CD4-positive, alpha-beta T cell (primary cell): ENCODE results near the gene SEMA6C. TPM values are rescaled to one million over a fixed set of nuclear protein-coding genes. Genes with fewer than 3 reads are reported as not detected.
A peak's percentile ranks its signal among the peaks of the same experiment; 100 is the strongest.
"Not testable (repeated sequence)": the region's sequence is repeated elsewhere in the genome, so short reads cannot be mapped to it uniquely, and the experiment has no call there.

Experiments
- ATAC-seq: fragments of 200-7000 bp; cut with Tn5 transposase; one replicate; pipeline ENCODE4 v1.10.0; 2022; ENCODE audit warnings: mild to moderate bottlenecking; ENCODE audit not compliant: poor library complexity
- CTCF ChIA-PET: fragments of 350-600 bp; sonication (Branson Sonifier 250); formaldehyde crosslinking; loops from one replicate; lab custom pipeline; 2021; ENCODE audit warnings: antibody characterized with exemption, inconsistent platforms; lab: Charles Lee
- POLR2A ChIA-PET: fragments of 350-600 bp; sonication (Branson Sonifier 250); formaldehyde crosslinking; loops from one replicate; lab custom pipeline; 2021; ENCODE audit warnings: antibody characterized with exemption, inconsistent platforms; lab: Charles Lee
- DNase-seq, 14 experiments: peaks; one replicate each; pipeline ENCODE4 v3.0.0-alpha.2; 2013 to 2020; ENCODE audit warnings: mixed read lengths in 2 of 14
- H3K27ac ChIP-seq, 2 donors: one replicate each; pipeline versions ENCODE4 v1.5.1 to v1.7.0; 2013; ENCODE audit warnings: low read length in 2 of 2, low read depth in 1 of 2, mild to moderate bottlenecking in 1 of 2
- H3K27me3 ChIP-seq, 2 experiments: 1 replicate in 1 of 2; 2 replicates in 1 of 2; pipeline versions ENCODE4 v1.6.1 to v1.7.0; 2013; ENCODE audit warnings: low read length in 2 of 2, control low read depth in 1 of 2, mild to moderate bottlenecking in 1 of 2, moderate library complexity in 1 of 2; ENCODE audit not compliant: insufficient read depth in 2 of 2, control insufficient read depth in 1 of 2
- H3K36me3 ChIP-seq: one replicate; pipeline ENCODE4 v1.6.1; 2013; ENCODE audit warnings: low read length, control low read depth; ENCODE audit not compliant: insufficient read depth
- H3K4me1 ChIP-seq: one replicate; pipeline ENCODE4 v1.6.1; 2013; ENCODE audit warnings: low read length, control low read depth; ENCODE audit not compliant: insufficient read depth
- H3K4me3 ChIP-seq: one replicate; pipeline ENCODE4 v1.5.1; 2013; ENCODE audit warnings: mild to moderate bottlenecking, low read length, moderate library complexity
- H3K9me3 ChIP-seq, 2 experiments: 1 replicate in 1 of 2; 2 replicates in 1 of 2; pipeline versions ENCODE4 v1.6.1 to v1.7.0; 2013; ENCODE audit warnings: low read length in 2 of 2, mild to moderate bottlenecking in 2 of 2, control low read depth in 1 of 2, moderate library complexity in 1 of 2; ENCODE audit not compliant: control insufficient read depth in 1 of 2, insufficient read depth in 1 of 2
- H3K27ac Mint-ChIP-seq: one replicate; pipeline ENCODE4 v1.8.0; 2020; ENCODE audit warnings: mixed read lengths
- H3K27me3 Mint-ChIP-seq: one replicate; pipeline ENCODE4 v1.8.0; 2021; ENCODE audit warnings: mixed read lengths
- H3K36me3 Mint-ChIP-seq: one replicate; pipeline ENCODE4 v1.8.0; 2021; ENCODE audit warnings: low read depth, mixed read lengths
- H3K4me1 Mint-ChIP-seq: one replicate; pipeline ENCODE4 v1.8.0; 2021; ENCODE audit warnings: low read depth, mixed read lengths
- H3K4me3 Mint-ChIP-seq: one replicate; pipeline ENCODE4 v1.8.0; 2020; ENCODE audit warnings: mild to moderate bottlenecking, mixed read lengths
- H3K9me3 Mint-ChIP-seq: one replicate; pipeline ENCODE4 v1.8.0; 2020; ENCODE audit warnings: mixed read lengths
- CTCF ChIP-seq: fragments of 200-600 bp; IDR thresholded peaks from one replicate; pipeline ENCODE4 v1.8.0; 2022; ENCODE audit warnings: antibody characterized with exemption, mild to moderate bottlenecking
- intact Hi-C, 2 experiments: fragments of 100-400 bp; cut with DNase I in 1 of 2; cut with micrococcal nuclease in 1 of 2; formaldehyde crosslinking; loops; one replicate each; pipeline versions ENCODE4 v1.15.1 to v1.9.0; 2023 to 2025; cut with DNase I, micrococcal nuclease
- polyA plus RNA-seq, 2 donors: library from polyadenylated mRNA; unstranded; fragments of 120-200 nt; gene quantifications; one replicate each; pipeline ENCODE4 v1.2.1, GENCODE V29; 2013
- total RNA-seq, 174 experiments: library from RNA in 2 of 174; stranded (reverse) in 2 of 174; gene quantifications; one replicate each; pipeline ENCODE4 v1.2.3 and lab custom pipeline; 2021 to 2026

Gene SEMA6C
- 1 to 10 TPM; 3.8 to 5.5 TPM for total RNA-seq
- 3.1 TPM for polyA plus RNA-seq (2013, experiment 1 of 2)
- 5.0 TPM for polyA plus RNA-seq (2013, experiment 2 of 2)
- 0.36 to 18.4 (median 4.1) reads per million in 172 experiments for total RNA-seq (lab: John Stamatoyannopoulos, UW)

- Histone ChIP-seq H3K4me3 (peak within 1 kb of the TSS; percentile 81), H3K27ac (no peak within 1 kb of the TSS), H3K36me3 (no peaks in the 10 kb centered on the region), H3K27me3 (no peaks in the 10 kb centered on the region), H3K9me3 (no peaks in the 10 kb centered on the region), H3K4me1 (peaks cover 26% of the 10 kb centered on the region)
- Mint-ChIP-seq H3K27me3 (no peaks in the 10 kb centered on the region), H3K9me3 (no peaks in the 10 kb centered on the region), H3K4me1 (peaks cover 18% of the 10 kb centered on the region), H3K4me3 (peak within 1 kb of the TSS; percentile 98), H3K36me3 (peaks cover 5% of the 10 kb centered on the region), H3K27ac (peak within 1 kb of the TSS; percentile 76)
- ATAC-seq (peak; percentile 99), DNase-seq (peak; percentile 71 to 92 (median 83))
- CTCF ChIA-PET: interaction anchor here (0.5 kb wide), 1 partner anchor 75 kb away, joined by 3 read pairs; no protein-coding TSS in a partner anchor
- TF ChIP-seq CTCF: no peak
- POLR2A ChIA-PET: interaction anchor here (5.4 kb wide), 1 partner anchor 11 kb away, joined by 26 read pairs; the partner anchor contains the start of gene TNFAIP8L2
- intact Hi-C loops: no loop called here
These were observed at the start of gene SEMA6C for GRCh38 chr1:151146412-151147131. Gene SEMA6C, minus strand, starts transcription at chr1:151146631. Its CDS starts 4,010 bp downstream, at chr1:151142621.

GRCh38 chr1:151194894-151195594 is 48.6 kb upstream of the SEMA6C start:
- not testable (repeated sequence) for H3K27ac Mint-ChIP-seq
- POLR2A ChIA-PET: interaction anchor here (0.6 kb wide), 1 partner anchor 431 kb away, joined by 3 read pairs; no protein-coding TSS in a partner anchor

GRCh38 chr1:151193856-151194255 is 47.4 kb upstream of the SEMA6C start:
- Mint-ChIP-seq H3K27me3 (peaks cover 4% of the 10 kb centered on the region), H3K4me1 (peaks cover 40% of the 10 kb centered on the region), H3K9me3 (no peaks in the 10 kb centered on the region), H3K36me3 (peaks cover 15% of the 10 kb centered on the region), H3K4me3 (peak overlapping the region; percentile 50), H3K27ac (no peak overlapping the region)
- Histone ChIP-seq H3K27me3 (no peaks in the 10 kb centered on the region), H3K4me1 (peaks cover 29% of the 10 kb centered on the region), H3K27ac (no peak overlapping the region), H3K4me3 (no peak overlapping the region), H3K9me3 (no peaks in the 10 kb centered on the region), H3K36me3 (no peaks in the 10 kb centered on the region)
- ChIA-PET CTCF (interaction anchor here (0.7 kb wide), 1 partner anchor 58 kb away, joined by 4 read pairs; no protein-coding TSS in a partner anchor), POLR2A (no interaction called here)
- DNase-seq: no peak
- TF ChIP-seq CTCF: no peak
- intact Hi-C loops: loop anchor here in 1 of 2 experiments (10.0 kb wide), 1 partner anchor 151 kb away; the partner anchor contains the start of gene RFX5
- no peak for ATAC-seq

More at GRCh38 chr1:151194894-151195594, 48.6 kb upstream of the SEMA6C start:
- Mint-ChIP-seq H3K4me1 (peaks cover 40% of the 10 kb centered on the region), H3K36me3 (peaks cover 20% of the 10 kb centered on the region)
- H3K9me3 ChIP-seq, H3K27me3 ChIP-seq, H3K36me3 ChIP-seq, H3K9me3 Mint-ChIP-seq, H3K27me3 Mint-ChIP-seq, H3K27ac ChIP-seq, DNase-seq, H3K4me3 Mint-ChIP-seq, H3K4me3 ChIP-seq, ATAC-seq: not testable (repeated sequence)
- CTCF ChIA-PET: interaction anchor here (0.7 to 1.0 kb wide), 3 partner anchors 57 to 750 kb away, joined by 3 to 6 read pairs (median 5); no protein-coding TSS in a partner anchor
- intact Hi-C loops: loop anchor here in 1 of 2 experiments (10.0 kb wide), 1 partner anchor 150 kb away; the partner anchor contains the start of gene RFX5
- H3K4me1 ChIP-seq: peaks cover 33% of the 10 kb centered on the region
